HAP-1 (cell line): ENCODE results near the gene PDE7B.

Experiments used
- DNase-seq, 2 experiments: peaks; one replicate each; pipeline ENCODE4 v3.0.0-alpha.2; 2016 to 2020; ENCODE audit warnings: low spot score in 2 of 2
- H3K27me3 ChIP-seq: fragments of 250-450 bp; sonication (Bioruptor Pico); 2 replicates; pipeline ENCODE4 v1.5.1; 2020; ENCODE audit warnings: low read depth, mild to moderate bottlenecking, moderate library complexity
- H3K36me3 ChIP-seq: fragments of 250-450 bp; sonication (Bioruptor Pico); replicated peaks from 2 replicates; pipeline ENCODE4 v1.5.1; 2020; ENCODE audit warnings: mild to moderate bottlenecking
- H3K4me1 ChIP-seq: fragments of 250-450 bp; sonication (Bioruptor Pico); 2 replicates; pipeline ENCODE4 v1.5.1; 2020; ENCODE audit warnings: mild to moderate bottlenecking
- H3K4me3 ChIP-seq: fragments of 250-450 bp; sonication (Bioruptor Pico); 2 replicates; pipeline ENCODE4 v1.5.1; 2020; ENCODE audit warnings: mild to moderate bottlenecking, moderate library complexity
- H3K9me3 ChIP-seq: fragments of 250-450 bp; sonication (Bioruptor Pico); 2 replicates; pipeline ENCODE4 v1.5.1; 2020; ENCODE audit warnings: mild to moderate bottlenecking, moderate library complexity
- in situ Hi-C: fragments of 300-500 bp; cut with MboI; formaldehyde crosslinking; loops from 3 replicates; pipeline ENCODE4 v1.14.3; 2020; ENCODE audit warnings: low sequenced_read_pairs, inconsistent platforms, mixed read lengths

PDE7B gene

DNA sequence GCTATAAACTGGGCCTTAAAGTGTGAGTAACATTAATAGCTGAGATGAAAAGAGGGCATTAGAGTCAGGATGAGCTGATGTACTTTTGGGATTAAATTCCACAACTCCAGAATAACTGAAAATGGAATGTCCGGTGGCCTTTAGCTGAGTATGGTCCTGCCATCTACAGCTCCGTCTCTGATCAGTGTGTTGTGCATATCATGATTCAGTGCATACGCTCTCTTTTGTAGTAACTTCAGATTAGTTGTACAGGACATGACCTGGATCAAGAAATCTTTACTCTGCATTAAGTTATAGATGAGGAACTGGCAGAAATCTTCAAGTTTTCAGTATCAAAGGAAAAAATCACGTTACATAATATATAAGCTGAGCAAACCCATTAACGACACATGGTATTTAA, 306.2 kb downstream of the PDE7B start:
- H3K4me3 ChIP-seq, result no peak overlapping the region
- no peaks in the 10 kb centered on the region for H3K9me3 ChIP-seq
- no peak for DNase-seq
- no peaks in the 10 kb centered on the region for H3K36me3 ChIP-seq
- in situ Hi-C loops, result no loop called here
- H3K27me3 ChIP-seq, result peaks cover 3% of the 10 kb centered on the region; the same call in 1 of the 2 replicates
- H3K4me1 ChIP-seq, result no peaks in the 10 kb centered on the region

- H3K4me3 ChIP-seq, result no peak overlapping the region
- no peak for DNase-seq
- no peaks in the 10 kb centered on the region for H3K36me3 ChIP-seq
- H3K9me3 ChIP-seq, result no peaks in the 10 kb centered on the region
- in situ Hi-C loops, result no loop called here
- peaks cover 3% of the 10 kb centered on the region; the same call in 1 of the 2 replicates for H3K27me3 ChIP-seq
- H3K4me1 ChIP-seq, result no peaks in the 10 kb centered on the region
Measured at GRCh38 chr6:136158387-136158821, 306.9 kb downstream of the PDE7B start.

DNA sequence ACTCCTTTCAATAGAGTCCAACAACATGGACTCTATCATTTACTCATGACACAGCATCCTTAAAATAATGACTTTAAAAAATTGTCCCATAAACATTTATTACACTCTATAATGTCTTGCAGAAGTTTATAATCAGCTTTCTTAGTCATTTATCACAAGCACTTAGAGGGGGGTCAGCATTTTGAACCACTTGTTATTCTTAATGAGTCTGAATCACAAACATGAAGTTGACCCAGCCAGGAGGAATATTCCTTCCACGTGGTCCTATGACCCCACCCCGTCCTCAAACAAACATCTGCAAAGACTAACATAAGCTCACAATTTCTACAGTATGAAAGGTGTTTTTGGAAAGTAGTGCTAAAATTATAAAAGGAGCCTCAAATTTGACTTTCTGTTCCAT, 307.5 kb downstream of the PDE7B start:
- Histone ChIP-seq H3K4me3 (no peak overlapping the region), H3K9me3 (no peaks in the 10 kb centered on the region), H3K36me3 (no peaks in the 10 kb centered on the region), H3K4me1 (no peaks in the 10 kb centered on the region), H3K27me3 (peaks cover 3% of the 10 kb centered on the region; the same call in 1 of the 2 replicates)
- no peak for DNase-seq
- in situ Hi-C loops, result no loop called here

DNA sequence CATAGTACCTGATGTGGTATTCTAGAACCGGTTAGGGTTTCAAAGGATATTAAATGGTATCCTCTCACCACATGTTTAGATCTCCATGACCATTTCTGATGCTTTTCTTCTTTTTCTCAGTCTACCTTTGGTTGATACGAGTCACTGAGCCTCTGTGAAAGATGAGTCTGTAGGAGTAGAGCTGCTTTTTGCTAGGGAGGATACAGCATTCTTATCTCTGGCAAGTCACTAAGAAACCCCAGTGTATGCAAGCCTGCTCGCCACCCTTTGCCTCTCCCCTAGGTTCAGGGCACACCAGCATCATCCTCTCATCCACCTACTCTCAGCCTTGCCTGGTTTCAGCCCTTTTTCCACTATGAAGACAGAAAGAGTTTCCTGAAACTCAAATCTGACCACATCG, 308.7 kb downstream of the PDE7B start:
- Histone ChIP-seq H3K4me3 (no peak overlapping the region), H3K27me3 (peaks cover under 1% of the 10 kb centered on the region; the same call in 1 of the 2 replicates), H3K9me3 (no peaks in the 10 kb centered on the region), H3K4me1 (no peaks in the 10 kb centered on the region), H3K36me3 (no peaks in the 10 kb centered on the region)
- DNase-seq, result no peak
- in situ Hi-C loops, result no loop called here

GRCh38 chr6:136161950-136162349, 310.4 kb downstream of the PDE7B start:
- Histone ChIP-seq H3K36me3 (no peaks in the 10 kb centered on the region), H3K4me1 (no peaks in the 10 kb centered on the region), H3K27me3 (no peaks in the 10 kb centered on the region), H3K4me3 (no peak overlapping the region), H3K9me3 (no peaks in the 10 kb centered on the region)
- in situ Hi-C loops, result no loop called here
- no peak for DNase-seq

DNA sequence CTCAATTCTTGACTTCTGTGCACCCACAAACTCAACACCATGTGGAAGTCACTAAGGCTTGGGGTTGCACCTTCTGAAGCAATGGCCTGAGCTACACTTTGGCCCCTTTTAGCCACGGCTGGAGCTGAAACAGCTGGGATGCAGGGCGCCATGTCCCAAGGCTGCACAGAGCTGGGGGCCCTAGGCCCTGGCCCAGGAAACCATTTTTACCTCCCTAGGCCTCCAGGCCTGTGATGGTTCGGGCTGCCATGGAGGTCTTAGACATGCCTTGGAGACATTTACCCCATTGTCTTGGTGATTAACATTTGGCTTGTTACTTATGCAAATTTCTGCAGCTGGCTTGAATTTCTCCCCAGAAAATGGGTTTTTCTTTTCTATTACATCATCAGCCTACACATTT, 311.8 kb downstream of the PDE7B start:
- no peaks in the 10 kb centered on the region for H3K4me1 ChIP-seq
- no peak overlapping the region for H3K4me3 ChIP-seq
- DNase-seq, result no peak
- H3K9me3 ChIP-seq, result no peaks in the 10 kb centered on the region
- H3K27me3 ChIP-seq, result 0 out of 2 replicates have a peak, but pooled peaks cover 3% of the 10 kb centered on the region
- in situ Hi-C loops, result no loop called here
- no peaks in the 10 kb centered on the region for H3K36me3 ChIP-seq

DNA sequence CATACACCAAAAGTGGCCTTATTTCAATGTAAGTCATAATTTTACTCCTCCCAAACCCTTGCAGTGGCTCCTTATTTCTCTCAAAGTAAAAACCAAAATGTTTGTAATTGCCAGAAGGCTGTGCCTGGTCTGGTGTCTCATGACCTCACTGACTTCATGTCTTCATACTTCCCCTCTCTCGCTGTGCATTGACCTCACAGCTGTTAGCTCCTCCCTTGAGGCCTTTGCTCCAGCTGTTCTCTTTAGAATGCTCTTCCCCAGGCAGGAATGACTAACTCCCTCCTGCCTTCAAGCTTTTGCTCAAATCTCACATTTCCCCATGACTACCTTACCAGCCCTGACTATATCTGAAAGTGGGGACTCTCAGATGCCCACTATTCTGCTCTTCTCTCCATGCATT, 315.3 kb downstream of the PDE7B start:
- Histone ChIP-seq H3K27me3 (0 out of 2 replicates have a peak, but pooled peaks cover 3% of the 10 kb centered on the region), H3K9me3 (no peaks in the 10 kb centered on the region), H3K36me3 (no peaks in the 10 kb centered on the region), H3K4me3 (no peak overlapping the region), H3K4me1 (no peaks in the 10 kb centered on the region)
- DNase-seq, result no peak
- in situ Hi-C loops, result no loop called here

DNA sequence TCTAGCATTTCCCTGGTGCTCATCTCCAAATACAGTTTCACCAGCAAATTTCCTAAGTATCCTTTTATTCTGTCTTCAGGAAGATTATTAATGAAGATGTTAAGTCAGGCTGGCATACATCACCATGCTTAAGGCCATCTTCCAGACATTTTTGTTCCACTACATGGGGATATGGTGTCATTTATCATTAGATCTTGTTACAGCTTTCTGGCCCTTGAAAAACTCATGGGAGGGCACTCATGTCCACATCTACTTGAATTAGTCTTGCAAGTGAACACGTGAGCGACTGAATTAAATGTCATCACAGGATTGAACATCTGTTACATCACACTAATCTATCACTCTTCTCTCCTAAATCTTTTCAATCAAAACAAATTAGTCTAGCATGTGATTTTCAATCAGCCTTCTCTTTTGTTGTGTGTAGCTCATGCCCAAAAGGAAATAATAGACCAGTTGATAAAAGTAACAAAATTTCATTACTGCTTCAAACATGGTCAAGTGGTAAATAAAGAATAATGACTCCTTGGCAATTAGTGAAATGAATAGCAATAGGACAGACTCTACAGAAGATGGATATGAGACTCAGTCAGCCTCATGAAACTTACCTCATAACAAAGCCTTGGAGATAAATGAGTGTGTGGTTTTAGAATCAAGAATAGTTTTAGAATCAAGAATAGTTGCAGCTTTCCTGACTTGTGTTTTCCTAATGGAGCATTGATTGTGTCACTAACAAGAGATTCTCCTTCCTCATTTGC, 318.1 kb downstream of the PDE7B start:
- DNase-seq, result no peak
- Histone ChIP-seq H3K9me3 (no peaks in the 10 kb centered on the region), H3K4me3 (no peak overlapping the region), H3K36me3 (no peaks in the 10 kb centered on the region), H3K4me1 (no peaks in the 10 kb centered on the region), H3K27me3 (0 out of 2 replicates have a peak, but pooled peaks cover 3% of the 10 kb centered on the region)
- in situ Hi-C loops, result no loop called here

- H3K36me3 ChIP-seq, result no peaks in the 10 kb centered on the region
- H3K9me3 ChIP-seq, result no peaks in the 10 kb centered on the region
- H3K4me3 ChIP-seq, result no peak overlapping the region
- H3K4me1 ChIP-seq, result no peaks in the 10 kb centered on the region
- no peak for DNase-seq
- in situ Hi-C loops, result no loop called here
- peaks cover 8% of the 10 kb centered on the region for H3K27me3 ChIP-seq
Measured at GRCh38 chr6:136171231-136171630, 319.7 kb downstream of the PDE7B start.

- Histone ChIP-seq H3K4me3 (no peak overlapping the region), H3K4me1 (no peaks in the 10 kb centered on the region), H3K27me3 (peaks cover 7% of the 10 kb centered on the region), H3K36me3 (no peaks in the 10 kb centered on the region), H3K9me3 (no peaks in the 10 kb centered on the region)
- in situ Hi-C loops, result no loop called here
- DNase-seq, result no peak
Measured at GRCh38 chr6:136173519-136174507, 322.3 kb downstream of the PDE7B start.

DNA sequence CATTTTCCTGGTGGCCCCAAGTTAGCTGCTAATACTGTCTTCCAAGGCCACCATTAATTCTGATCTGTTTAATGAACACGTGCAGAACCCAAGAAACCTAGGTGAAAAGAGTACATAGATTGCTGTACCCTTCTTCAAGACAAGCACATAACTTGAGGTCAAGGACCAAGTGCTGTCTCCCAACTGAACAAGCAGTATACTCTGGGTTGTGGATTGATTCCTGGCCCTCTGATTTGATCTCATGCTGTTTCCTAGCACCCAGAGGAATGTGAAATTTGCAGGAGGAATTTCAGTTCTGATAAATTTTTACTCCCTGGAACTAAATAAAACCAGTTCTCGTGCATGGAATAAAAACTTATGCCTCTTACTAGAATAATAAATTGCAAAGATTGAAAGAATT, 323.0 kb downstream of the PDE7B start:
- H3K4me1 ChIP-seq, result no peaks in the 10 kb centered on the region
- H3K9me3 ChIP-seq, result no peaks in the 10 kb centered on the region
- in situ Hi-C loops, result no loop called here
- peaks cover 7% of the 10 kb centered on the region for H3K27me3 ChIP-seq
- DNase-seq, result no peak
- H3K36me3 ChIP-seq, result no peaks in the 10 kb centered on the region
- no peak overlapping the region for H3K4me3 ChIP-seq

DNA sequence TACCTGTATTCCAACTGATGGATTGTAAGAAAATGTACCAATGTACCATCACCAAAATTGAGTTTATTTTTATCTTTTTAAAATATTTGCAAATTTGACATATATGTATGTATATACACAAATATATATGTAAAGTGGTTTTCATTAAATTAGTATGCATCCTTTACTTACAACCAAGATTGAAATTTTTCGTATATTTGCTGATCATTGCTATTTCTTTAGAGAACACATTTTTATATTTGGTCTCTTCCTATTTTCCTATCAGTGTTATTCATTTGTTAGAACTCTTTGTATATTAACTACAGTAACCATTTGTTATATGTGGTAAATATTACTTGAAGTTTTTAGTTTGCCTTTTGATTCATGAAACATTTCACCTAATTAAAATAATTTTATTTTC, 324.4 kb downstream of the PDE7B start:
- DNase-seq, result no peak
- in situ Hi-C loops, result no loop called here
- Histone ChIP-seq H3K4me1 (no peaks in the 10 kb centered on the region), H3K36me3 (no peaks in the 10 kb centered on the region), H3K27me3 (peaks cover 7% of the 10 kb centered on the region), H3K4me3 (no peak overlapping the region), H3K9me3 (no peaks in the 10 kb centered on the region)

GRCh38 chr6:136178749-136179148, 327.2 kb downstream of the PDE7B start:
- Histone ChIP-seq H3K27me3 (peaks cover 7% of the 10 kb centered on the region), H3K4me3 (no peak overlapping the region), H3K4me1 (no peaks in the 10 kb centered on the region), H3K9me3 (no peaks in the 10 kb centered on the region), H3K36me3 (no peaks in the 10 kb centered on the region)
- in situ Hi-C loops, result no loop called here
- no peak for DNase-seq
